ENCODE measurements around the gene AGFG2. TPM values are rescaled to one million over a fixed set of nuclear protein-coding genes. Genes with fewer than 3 reads are reported as not detected.
"Not testable (repeated sequence)": the region's sequence is repeated elsewhere in the genome, so short reads cannot be mapped to it uniquely, and the experiment has no call there.

Gene AGFG2, protein sequence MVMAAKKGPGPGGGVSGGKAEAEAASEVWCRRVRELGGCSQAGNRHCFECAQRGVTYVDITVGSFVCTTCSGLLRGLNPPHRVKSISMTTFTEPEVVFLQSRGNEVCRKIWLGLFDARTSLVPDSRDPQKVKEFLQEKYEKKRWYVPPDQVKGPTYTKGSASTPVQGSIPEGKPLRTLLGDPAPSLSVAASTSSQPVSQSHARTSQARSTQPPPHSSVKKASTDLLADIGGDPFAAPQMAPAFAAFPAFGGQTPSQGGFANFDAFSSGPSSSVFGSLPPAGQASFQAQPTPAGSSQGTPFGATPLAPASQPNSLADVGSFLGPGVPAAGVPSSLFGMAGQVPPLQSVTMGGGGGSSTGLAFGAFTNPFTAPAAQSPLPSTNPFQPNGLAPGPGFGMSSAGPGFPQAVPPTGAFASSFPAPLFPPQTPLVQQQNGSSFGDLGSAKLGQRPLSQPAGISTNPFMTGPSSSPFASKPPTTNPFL
- total RNA-seq: 10 to 100 TPM; 21.0 to 24.3 TPM
- long read RNA-seq, partial matches to known transcripts: 6 of 11 reads
- long read RNA-seq, other reads (novel, unspliced or antisense): 5 of 11 reads

DNA sequence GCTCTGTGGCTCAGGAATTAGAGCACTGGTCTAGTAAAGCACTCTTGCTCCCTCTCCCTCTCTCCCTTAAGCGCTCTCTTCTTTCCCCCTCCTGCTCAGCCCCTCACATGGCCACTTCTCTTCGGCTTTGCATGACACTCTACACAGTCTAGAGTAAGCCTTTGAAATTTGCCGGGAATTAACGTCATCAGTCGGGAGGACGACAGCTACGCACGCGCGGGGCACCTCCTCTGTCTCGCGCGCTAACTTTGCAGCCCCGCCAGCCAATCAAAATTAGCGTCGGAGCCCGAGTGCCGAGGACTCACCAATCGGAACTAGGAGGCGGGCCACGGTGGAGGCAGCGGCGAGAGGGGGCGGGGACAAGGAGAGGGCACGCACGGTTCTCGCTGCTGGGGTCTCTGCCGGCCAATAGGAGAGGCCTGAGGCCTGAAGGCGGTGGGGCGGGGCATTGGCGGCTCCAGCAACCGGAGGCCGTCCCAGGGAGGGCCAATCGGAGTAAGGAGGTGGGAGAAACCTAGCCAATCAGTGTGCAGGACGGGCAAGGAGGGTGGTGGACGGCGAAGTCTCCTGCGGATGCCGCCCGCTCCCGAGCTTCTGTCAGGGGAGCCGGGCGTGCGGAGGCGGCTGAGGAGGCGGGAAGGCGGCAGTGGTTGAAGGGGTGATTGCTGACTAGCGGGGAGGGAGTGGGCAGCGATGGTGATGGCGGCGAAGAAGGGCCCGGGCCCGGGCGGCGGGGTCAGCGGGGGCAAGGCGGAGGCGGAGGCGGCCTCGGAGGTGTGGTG, at the start of gene AGFG2:
TSS of gene AGFG2 (plus strand) at position 550 of the 782 bp plus-strand sequence. CDS start at position 694, 144 bp downstream.
- peak; percentile 99 to 100 for ATAC-seq
- intact Hi-C loops (cut with DNase I): no loop called here
- DNase-seq: peak; percentile 100

DNA sequence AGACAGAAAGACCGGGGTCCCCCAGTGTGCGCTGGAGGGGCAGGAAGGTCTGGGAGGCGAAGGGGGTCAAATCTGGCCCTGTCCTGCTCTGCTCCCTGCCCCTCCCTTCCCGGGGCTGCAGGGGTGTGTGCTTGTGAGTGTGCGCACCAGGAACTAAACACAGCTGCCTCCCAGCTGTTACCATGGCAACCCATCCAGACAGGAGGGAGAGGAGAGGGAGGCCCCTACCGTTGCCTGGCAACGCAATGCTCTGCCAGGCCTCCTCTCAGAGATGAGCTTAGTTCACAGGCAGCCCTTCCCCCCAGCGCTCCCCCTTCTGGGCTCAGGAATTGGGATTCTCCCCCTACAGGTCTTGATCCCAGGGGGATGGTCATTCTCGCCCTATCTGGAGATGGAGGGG, 49.2 kb upstream of the AGFG2 start:
- intact Hi-C loops (cut with DNase I): no loop called here
- ATAC-seq (peak in 1 of 2 donors; percentile 42), DNase-seq (no peak)

DNA sequence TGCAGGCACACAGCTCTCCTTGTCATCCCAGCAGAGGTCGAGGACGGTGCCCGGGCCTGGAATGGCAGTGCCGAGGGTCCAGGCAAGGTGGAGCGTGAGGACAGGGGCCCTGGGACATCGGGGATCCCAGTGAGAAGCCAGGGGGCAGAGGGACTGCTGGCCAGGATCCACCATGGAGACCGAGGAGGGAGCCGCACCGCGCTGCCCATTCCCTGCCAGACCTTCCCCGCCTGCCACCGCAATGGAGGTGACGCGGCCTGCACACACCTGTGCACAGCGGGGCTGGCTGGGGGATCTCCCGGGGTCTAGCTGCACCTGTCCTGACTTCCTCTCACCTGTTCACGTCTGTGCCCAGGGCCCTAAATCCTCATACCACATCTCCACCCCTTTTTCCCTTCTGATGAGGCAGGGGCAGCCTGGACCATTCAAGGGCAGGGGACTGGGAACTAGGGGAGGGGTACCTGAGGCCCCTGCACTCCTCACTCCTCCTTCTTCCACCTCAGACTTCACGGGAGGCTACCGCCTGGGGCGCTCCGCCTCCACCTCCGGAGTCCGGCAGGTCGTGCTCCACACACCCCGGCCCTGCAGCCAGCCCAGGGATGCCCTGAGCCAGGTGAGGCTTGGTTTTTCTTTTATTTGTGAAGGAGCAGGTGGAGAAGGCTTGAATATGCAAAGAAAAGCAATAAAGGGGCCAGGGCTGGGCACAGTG, 48.4 kb upstream of the AGFG2 start:
- ATAC-seq: no peak

DNA sequence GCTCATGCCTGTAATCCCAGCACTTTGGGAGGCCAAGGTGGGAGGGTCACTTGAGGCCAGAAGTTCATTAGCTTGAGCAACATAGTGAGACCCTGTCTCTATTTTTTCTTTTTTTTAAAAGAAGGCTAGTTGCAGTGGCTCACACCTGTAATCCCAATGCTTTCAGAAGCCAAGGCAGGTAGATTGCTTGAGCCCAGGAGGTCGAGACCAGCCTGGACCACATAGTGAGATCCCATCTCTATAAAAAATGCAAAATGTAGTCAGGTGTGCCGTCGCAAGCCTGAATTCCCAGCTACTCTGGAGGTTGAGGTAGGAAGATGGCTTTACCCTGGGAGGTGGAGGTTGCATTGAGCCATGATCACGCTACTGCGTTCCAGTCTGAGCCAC, 47.8 kb upstream of the AGFG2 start:
- intact Hi-C loops (cut with DNase I): no loop called here
- DNase-seq: no peak
- no peak for ATAC-seq

More for the DNA sequence above, 48.4 kb upstream of the AGFG2 start:
- no peak for DNase-seq
- intact Hi-C loops (cut with DNase I): no loop called here

DNA sequence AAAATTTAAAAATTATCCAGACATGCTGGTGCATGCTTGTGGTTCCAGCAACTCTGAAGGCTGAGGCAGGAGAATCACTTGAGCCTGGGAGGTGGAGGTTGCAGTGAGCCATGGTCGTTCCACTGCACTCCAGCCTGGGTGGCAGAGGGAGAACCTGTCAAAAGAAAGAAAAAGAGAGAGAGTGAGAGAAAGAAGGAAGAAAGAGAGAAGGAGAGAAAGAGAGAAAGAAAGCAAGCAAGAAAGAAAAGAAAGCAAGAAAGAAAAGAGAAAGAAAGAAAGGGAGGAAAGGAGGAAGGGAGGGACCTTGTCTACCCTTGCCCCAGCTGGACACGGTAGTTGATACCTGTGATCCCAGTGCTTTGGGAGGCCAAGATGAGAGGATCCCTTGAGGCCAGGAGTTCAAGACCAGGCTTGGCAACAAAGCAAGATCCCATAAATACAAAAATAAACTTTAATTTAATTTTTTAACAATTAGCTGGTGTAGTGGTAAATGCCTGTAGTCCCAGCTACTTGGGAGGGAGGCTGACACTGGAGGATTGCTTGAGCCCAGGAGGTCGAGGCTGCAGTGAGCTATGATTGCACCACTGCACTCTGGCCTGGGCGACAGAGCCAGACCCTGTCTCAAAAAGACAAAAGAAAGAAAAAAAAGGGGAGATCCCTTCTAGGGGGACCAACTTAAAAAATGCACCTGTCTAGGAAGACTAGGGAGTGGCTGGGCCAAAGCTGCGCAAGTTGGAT, 46.1 kb upstream of the AGFG2 start:
- ATAC-seq: no peak
- intact Hi-C loops (cut with DNase I): no loop called here
- no peak for DNase-seq

DNA sequence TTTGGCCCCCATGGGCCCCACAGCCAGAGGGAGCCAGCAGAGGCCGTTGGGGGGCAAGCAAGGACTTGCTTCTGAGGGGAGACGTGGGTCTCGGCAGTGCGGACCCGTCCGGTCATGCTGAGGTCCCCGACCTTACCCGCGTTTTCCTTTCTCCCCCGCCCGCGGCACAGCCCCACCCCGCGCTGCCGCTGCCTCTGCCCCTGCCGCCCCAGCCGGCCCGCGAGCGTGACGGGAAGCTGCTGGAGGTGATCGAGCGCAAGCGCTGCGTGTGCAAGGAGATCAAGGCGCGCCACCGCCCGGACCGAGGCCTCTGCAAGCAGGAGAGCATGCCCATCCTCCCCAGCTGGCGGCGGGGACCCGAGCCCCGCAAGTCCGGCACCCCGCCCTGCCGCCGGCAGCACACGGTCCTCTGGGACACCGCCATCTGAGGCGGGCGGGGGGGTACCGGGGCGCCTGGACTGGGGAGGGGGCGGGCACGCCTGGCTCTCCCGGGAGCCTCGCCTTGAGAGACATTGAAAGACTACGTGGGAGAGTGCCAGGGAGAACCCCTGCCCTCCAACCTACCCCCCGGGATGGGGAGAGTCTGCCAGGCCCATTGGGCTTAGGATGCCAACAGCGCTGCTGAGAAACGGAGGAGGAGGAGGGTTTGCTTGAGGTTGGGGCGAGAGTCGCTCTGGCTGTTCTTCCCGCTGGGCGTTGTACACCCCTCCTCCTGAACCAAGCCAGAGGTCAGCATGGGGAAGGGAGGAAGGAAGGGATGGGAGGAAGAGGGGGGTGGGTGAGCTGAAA, 45.3 kb upstream of the AGFG2 start:
- DNase-seq: peak; percentile 61
- intact Hi-C loops (cut with DNase I): no loop called here

DNA sequence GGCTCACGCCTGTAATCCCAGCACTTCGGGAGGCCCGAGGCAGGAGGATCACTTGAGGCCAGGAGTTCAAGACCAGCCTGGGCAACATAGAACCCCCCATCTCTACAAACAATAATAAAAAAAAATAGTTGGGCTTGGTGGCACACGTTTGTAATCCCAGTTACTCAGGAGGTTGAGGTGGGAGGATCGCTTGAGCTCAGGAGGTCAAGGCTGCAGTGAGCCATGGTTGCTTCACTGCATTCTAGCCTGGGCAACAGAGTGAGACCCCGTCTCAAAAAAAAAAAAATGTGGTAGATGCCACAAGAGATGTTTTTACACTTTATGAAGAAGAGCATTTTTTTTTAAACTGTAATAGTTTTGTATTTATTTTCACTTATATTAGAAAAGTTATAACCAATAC, 42.5 kb upstream of the AGFG2 start:
- ATAC-seq (no peak), DNase-seq (no peak)
- intact Hi-C loops (cut with DNase I): no loop called here

More for the DNA sequence above, 45.3 kb upstream of the AGFG2 start:
- peak; percentile 67 to 80 for ATAC-seq

DNA sequence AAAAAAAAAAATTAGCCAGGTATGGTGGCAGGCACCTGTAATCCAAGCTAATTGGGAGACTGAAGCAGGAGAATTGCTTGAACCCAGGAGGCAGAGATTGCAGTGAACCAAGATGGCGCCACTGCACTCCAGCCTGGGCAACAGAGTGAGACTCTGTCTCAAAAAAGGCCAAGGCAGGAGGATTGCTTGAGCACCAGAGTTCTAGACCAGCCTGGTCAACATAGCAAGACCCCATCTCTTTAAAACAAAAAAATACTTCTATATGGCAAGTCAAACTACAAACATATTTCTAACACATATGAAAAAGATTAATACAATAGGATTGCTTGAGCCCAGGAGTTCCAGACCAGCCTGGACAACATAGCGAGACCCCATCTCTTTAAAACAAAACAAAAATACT, 38.3 kb upstream of the AGFG2 start:
- ATAC-seq; DNase-seq; intact Hi-C loops (cut with DNase I): not testable (repeated sequence)

DNA sequence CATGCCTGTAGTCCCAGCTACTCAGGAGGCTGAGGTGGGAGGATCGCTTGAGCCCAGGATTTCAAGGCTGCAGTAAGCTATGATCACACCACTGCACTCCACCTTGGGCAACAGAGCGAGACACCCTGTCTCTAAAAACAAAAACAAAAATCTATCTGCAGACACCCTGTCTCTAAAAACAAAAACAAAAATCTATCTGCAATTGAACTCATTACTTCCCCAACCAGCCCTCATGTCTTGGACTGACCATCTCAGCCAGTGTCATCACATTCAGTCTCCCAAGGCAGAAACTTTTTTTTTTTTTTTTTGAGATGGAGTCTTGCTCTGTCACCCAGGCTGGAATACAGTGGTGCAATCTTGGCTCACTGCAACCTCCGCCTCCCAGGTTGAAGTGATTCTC, 35.0 kb upstream of the AGFG2 start:
- intact Hi-C loops (cut with DNase I); ATAC-seq; DNase-seq: not testable (repeated sequence)

DNA sequence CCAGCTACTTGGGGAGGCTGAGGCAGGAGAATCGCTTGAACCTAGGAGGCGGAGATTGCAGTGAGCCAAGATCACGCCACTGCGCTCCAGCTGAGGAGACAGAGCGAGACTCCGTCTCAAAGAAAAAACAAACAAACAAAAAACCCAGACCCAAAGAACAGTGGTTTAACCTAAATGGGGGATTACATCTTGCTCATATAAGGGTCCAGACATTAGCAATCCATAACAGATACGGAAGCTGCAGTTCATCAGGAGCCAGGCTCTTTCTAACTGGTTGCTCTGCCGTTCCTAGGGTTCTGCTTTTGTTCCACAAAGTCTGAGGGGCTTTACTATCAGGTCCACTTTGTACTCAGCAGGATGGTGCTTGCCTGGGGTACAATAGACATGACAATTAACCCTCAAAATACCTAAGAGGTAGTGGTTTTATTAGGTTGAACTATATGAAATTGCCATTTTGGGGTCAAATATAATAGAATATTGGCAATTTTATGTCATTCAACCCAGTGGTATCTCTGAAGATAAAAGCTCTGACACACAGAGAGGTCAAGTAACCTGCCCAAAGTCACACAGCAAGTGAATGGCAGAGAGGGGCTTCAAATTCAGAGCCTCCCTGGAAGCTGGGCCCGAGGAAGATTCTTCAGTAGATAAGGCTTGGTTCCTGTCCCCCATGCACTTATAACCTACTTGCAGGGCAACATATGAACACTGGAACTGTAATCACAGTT, 34.0 kb upstream of the AGFG2 start:
- DNase-seq: no peak
- intact Hi-C loops (cut with DNase I): no loop called here
- ATAC-seq: no peak

DNA sequence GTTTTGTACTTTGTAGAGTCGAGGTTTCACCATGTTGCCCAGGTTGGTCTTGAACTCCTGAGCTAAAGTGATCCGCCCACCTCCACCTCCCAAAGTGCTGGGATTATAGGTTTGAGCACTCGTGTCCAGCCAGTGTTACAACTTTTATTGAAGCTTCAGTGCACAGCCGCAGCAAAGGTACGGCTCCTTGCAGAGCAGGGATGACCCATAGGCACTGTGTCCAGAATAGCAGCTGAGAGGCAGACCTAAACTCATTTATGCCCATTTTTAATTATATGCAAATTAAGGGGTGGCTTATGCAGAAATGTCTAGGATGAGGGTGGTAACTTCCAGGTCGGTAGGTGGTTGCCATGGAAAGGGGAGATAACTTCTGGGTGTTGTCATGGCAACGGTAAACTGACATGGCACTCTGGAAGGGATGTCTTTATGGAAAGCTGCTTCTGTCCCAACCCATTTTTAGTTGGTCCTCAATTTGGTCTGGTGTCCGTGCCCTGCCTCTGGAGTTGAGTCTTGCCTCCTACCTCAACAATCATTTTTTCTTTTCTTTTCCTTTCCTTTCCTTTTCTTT, 32.6 kb upstream of the AGFG2 start:
- intact Hi-C loops (cut with DNase I): no loop called here
- ATAC-seq: no peak
- no peak for DNase-seq

DNA sequence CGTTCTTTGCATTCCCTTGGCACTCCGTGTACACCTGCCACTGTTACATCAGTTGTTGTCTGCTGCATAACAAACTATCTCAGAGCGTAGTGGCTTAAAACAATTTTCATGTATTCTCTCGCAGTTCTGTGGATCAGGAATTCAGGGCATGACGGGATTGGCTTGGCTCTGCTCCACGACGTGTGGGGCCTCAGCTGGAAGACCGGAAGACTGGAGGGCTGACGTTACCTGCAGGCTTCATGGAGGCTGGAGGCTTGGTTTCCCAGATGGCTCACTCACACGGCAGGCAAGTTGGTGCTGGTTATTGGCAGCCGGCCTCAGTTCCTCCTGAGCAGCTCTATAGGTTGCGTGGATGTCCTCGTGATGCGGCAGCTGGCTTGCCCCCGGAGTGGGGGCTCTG, 29.8 kb upstream of the AGFG2 start:
- DNase-seq (no peak), ATAC-seq (peak in 1 of 2 donors; percentile 67)

DNA sequence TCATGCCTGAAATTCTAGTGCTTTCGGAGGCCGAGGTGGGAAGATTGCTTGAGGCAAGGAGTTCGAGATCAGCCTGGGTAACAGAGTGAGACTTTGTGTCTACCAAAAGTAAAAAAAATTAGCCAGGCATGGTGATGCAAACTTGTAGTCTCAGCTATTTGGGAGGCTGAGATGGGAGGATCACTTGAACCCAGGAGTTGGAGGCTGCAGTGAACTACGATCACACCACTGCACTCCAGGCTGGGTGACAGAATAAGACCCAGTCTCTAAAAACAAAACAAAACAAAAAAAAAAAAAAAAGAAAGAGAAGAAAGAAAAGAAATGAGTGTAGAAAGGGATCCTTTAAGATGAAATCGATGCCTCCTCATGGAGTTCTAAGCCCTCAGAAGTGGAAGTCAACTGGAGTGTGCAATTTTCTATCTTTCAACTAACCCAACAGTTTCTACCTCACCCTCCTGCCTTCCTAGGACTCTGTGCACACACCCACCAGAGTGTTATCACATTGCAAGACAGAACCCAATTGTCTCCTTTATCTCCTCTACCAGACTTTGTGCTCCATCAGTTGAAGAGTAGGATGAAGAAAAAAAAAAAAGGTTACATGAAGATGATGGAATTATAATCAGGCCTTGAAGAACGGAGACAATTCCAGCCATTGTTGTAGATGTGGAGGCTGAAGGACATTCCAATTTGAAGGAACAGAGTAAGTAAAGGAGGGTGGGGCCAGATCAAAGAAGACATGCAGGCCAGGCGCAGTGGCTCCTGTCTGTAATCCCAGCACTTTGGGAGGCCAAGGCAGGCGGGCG, 28.4 kb upstream of the AGFG2 start:
- intact Hi-C loops (cut with DNase I): no loop called here
- no peak for ATAC-seq
- DNase-seq: no peak

More for the DNA sequence above, 29.8 kb upstream of the AGFG2 start:
- intact Hi-C loops (cut with DNase I): no loop called here

DNA sequence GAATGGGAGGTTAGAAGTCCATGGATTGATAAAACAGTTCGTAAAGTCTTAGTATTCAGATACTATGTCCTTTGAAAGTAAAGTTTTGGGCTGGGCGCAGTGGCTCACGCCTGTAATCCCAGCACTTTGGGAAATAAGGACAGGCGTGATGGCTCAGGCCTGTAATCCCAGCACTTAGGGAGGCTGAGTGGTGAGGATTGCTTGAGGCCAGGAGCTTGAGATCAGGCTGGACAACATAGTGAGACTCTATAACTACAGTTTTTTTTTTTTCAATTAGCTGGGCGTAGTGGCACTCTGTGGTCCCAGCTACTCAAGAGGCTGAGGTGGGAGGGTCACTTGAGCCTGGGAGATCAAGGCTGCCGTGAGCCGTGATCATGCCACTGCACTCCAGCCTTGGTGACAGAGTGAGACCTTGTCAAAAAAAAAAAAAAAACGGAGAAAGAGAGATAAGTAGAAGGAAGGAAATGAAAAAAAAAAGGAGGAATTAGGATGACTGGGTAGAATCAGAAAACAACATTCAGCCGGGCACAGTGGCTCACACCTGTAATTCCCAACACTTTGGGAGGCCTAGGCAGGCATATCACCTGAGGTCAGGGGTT, 25.7 kb upstream of the AGFG2 start:
- intact Hi-C loops (cut with DNase I): no loop called here
- ATAC-seq (no peak), DNase-seq (no peak)

DNA sequence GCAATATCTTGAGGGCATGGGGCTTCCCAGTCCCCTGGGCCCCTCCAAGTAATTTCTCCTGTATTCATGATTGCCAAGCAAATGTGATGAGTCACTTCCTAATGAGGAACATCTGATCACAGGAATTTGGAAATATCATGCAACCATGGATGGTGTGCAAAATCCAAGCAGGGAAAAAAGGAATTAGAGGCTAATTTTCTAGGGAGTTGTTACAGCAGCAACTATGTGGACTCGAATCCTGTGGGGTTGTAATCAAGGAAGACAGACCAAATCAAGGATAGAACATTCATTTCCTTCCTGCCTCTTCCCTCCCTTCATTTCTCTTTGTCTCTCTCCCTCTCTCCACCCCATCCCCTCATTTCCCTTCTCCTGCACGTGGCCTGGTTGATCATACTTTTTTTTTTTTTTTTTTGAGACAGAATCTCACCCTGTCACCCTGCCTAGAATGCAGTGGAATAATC, 23.9 kb upstream of the AGFG2 start:
- DNase-seq (no peak), ATAC-seq (peak; percentile 47 to 65)
- intact Hi-C loops (cut with DNase I): no loop called here

Measured in left cardiac atrium (tissue), 4 donors.